GM21528 (cell line): ENCODE measurements around the gene KCNQ1.

Experiments
- ATAC-seq: cut with Tn5 transposase; IDR thresholded peaks from one replicate; pipeline ENCODE4 v1.9.1; 2021; ENCODE audit warnings: mild to moderate bottlenecking, moderate library complexity; ENCODE audit not compliant: unreplicated experiment, low FRiP score

KCNQ1 gene

DNA sequence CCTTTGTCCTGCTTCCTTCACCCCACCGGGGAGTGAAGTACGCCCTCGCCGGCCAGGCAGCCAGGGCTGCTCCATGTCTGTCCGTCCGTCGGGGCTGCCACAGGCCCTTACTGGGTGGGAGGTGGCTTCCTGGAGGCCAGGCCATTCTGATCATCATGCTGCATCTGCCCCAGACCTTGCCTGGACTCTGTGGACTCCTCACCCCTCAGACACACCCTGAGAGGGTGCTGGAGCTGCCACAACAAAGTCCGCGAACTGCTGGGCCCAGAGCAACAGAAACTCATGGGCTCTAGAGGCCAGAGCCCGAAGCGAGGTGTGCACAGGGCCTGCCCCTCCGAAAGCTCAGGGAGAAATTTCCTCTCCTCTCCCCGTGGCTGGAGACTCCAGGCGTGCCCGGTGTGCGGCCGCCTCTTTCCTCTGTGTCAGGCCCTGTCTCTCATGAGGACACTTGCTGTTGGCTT lies 130.8 kb downstream of the KCNQ1 start:
- ATAC-seq = no peak

DNA sequence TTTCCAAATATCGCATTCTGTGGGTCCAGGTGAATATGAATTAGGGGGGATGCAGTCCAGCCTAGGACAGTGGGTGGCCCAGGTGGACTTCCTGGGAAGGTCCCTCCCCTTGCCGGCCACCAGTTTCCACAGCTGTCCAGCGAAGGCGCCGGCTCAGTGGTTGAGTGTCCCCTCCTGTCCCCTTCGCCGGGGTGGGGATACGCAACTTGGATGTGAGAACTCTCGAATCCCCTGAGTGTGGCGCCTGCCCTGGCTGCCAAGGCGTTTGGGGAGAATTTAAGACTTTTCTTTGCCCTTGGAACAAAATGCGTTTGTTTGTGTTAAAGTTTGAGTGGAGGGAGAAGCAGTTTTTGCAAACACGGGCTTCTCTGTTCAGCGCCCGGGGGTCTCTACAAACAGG lies 131.3 kb downstream of the KCNQ1 start:
- no peak for ATAC-seq

- ATAC-seq = no peak
These were observed 131.7 kb downstream of the KCNQ1 start for GRCh38 chr11:2576549-2576948.

DNA sequence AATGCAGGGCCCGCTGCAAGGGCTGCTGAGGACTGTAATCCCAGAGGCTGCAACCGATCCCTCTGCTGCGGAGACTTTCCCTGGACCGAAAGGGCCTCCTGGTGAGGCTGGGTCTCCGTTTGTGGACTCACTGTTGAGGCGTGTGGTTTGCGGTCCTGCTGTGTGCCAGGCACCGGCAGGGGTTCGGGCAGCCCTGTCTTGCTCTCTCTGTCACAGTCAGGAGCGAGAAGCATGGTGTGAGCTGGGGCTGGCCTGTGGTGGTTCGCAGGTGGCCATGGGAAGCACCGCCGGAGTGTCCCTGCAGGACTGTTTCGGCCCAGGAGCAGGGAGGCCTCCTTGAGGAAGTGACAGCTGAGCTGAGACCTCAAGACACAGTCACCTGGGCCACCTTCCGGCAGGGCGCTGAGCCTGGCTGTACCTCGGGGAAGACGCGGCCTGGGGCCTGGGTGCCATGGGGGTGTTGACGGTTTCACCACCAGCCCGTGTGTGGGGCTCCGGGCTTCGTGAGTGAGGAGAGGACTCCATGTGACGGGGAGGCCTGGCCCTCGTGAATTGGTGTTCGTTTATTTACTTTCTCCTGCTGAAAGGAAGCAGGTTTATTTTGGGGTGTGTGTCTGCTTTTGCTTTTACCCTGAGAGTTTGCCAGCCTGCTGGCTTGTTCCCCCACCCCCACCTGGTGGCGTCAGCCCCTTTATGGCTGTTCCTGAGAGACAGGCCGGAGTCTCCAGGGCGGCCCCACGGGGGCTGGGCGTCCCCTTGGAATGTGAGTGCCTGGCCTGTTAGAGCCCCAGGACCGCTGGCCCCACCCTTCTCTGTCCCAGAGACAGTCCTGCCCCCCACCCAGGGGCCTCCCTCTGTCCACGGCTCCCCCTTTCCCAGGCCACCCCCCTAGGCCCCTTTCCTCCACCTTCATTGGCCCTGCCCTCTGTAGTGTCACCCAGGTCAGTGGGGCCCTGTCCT lies 132.5 kb downstream of the KCNQ1 start:
- ATAC-seq = no peak

DNA sequence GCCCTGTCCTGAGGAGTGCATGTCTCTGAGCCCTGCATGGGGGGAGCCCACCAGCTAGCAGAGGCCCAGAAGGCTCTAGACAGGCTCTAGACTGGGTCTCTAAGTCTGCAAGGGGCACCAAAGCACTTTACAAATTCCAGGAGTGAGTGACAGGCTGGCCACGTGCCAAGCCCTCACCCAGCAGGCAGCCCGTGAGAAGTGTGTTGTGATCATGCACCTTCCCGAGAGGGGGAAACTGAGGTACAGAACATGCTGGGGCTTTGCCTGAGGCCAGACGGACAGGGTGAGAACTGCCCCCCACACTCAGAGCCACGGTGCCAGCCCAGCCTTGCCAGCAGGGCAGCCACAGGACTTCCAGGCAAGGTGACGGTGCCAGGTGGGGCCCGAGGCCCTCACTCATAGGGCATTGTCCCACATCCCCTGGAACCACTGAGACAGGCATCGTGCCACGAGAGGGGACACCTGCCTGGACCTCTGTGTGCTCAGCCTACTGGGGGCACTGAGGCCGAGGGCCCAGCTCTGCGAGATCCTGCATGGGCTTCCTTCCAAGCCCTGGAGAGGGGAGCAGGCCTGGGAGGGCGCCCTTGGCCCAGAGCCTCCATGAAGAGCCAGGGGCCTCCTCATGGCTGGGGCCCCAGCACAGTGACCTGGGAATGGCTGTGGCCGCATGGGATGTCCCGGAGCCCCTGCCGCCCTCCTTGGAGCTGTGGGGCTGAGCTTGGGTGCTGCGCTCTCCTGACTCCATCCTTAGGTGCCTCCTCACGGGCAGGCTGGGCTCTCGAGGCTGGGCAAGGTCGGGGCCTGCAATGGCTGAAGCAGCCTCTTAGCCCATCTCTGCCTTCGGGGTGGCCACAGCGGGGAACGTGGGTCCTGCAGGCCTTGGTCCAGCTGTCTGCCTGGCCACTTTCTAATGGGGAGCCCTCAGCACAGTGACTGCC lies 133.5 kb downstream of the KCNQ1 start:
- ATAC-seq = no peak

GRCh38 chr11:2578929-2579270 lies 134.1 kb downstream of the KCNQ1 start:
- no peak for ATAC-seq

GRCh38 chr11:2579315-2580060 lies 134.7 kb downstream of the KCNQ1 start:
- ATAC-seq = no peak

DNA sequence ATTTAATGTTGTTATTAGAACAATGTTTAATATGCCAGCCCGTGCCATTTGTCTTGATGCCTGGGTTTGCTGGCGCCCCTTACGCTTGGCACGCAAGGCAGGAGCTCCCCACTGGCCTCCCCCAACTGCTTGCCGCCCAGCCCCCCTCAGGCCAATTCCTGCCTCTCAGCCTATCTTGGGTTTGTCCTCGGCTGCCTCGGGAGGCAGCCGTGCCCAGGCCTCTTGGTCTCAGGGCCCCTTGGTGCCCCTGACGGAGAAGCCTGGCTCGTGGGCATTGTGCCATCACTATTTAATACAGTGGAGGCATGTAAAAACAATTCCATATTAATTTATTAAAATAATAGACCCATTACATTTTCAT lies 135.2 kb downstream of the KCNQ1 start:
- ATAC-seq = no peak

- ATAC-seq = no peak
These were observed 135.8 kb downstream of the KCNQ1 start for GRCh38 chr11:2580571-2581001.

DNA sequence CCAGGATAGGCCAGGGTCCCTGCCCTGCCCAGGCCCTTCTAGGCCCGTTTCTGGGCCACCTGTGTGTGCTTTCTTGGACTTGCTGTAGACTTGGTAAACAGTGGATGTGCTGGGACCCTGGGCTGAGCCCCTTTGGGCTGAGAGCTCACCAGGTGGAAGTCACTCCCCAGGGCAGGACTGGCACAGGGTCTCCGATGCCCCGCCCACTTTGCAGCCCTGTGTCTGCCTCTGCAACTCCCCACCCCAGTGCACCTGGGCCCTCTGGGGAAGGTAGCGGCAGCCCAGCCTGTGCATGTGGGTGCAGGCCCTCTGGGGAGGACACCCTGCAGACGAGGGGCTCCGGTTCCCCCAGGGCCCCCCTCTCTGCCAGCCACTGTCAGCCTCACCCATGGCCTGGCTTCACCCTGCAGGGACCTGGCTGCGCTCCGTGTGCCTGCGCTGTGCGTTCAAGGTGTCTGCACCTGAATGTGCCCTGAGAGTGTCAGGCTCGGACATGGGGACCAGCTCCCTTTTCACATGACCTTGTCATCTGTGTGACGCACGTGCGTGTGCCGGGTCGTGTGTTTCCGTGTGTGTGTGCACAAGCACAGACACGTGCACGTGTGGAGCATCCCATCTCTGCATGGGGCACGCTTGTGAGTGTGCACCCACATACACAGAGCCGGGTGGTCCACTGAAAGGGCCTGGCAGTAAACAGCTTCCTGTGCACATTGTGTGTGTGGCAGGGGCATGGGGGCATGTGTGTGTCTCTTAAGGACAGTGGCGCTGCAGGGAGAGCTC lies 136.5 kb downstream of the KCNQ1 start:
- no peak for ATAC-seq

- ATAC-seq = no peak
These were observed 137.1 kb downstream of the KCNQ1 start for GRCh38 chr11:2581931-2582350.

- no peak for ATAC-seq
These were observed 137.6 kb downstream of the KCNQ1 start for GRCh38 chr11:2582351-2582945.

GRCh38 chr11:2582946-2583604 lies 138.3 kb downstream of the KCNQ1 start:
- ATAC-seq = no peak

- ATAC-seq = no peak
These were observed 138.8 kb downstream of the KCNQ1 start for GRCh38 chr11:2583605-2583958.

DNA sequence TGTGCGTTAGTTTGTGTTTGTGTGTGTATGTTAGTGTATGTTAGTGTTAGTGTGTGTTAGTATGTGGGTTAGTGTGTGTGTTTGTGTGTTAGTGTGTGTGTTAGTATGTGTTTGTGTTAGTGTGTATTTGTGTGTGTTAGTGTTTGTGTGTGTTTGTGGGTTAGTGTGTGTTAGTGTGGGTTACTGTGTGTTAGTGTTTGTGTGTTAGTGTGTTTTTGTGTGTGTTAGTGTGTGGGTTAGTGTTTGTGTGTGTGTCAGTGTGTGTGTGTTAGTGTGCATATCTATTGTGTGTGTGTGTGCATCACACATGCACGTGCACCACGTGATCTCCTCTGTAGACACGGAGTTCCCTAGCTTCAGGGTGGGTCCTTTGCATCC lies 139.6 kb downstream of the KCNQ1 start:
- no peak for ATAC-seq

DNA sequence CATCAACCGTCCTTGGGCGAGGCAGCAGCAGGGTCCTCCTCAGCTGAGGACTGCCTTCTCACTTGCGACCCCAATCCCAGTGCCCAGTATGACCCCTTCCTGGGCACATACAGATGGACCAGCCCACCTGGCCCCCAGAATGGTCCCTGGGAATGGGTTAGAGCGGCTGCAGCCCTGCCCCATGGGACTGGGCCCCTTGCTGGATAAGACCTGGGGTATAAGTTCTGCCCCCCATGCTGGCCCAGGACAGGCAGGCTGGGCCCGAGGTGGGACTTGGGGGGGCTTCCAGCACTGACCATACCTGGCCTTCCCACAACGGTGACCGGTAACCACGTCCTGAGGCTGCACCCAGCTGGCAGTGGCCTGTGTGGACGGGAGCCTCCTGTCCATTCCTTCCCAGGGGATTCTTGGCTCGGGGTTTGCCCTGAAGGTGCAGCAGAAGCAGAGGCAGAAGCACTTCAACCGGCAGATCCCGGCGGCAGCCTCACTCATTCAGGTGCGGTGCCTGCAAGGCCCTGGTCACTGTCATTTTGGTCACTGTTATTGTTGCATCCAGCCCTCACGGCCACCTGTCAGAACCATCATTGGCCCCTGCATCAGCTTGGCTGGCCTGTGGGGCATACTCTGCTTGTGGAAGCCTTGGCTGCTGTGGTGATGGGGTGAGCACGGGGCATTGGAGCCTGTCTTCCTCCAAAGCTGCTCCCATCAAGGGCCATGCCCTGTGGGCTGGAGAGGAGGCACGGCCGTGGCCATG lies 140.2 kb downstream of the KCNQ1 start:
- ATAC-seq = no peak

DNA sequence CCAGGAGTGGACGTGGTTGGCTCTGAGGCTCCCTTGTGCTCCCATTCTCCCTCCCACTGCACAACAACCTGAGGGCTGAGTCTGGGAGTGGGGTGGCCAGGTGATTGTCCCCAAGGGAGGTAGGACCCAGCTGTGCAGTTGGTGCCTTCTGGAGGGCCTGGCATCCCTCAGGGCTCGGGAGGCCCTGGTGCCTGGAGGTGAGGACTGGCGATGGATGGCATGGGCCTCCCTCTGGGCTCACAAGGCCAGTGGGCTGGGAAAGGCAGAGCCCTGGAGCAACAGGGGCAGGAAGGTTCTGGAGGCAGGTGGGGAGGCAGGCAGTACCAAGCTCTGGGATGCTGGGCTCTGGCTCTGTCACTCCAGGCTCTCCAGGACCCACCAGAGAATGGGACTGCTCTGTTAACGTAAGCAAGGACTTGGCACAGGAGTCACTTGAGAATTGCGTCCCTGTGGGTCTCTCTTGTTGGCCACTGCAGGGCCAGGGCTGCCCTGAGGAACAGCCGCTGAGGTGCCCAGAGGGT lies 140.8 kb downstream of the KCNQ1 start:
- ATAC-seq = no peak
